MCF 10A (cell line): ENCODE results near the gene ANO2. TPM values are rescaled to one million over a fixed set of nuclear protein-coding genes. Genes with fewer than 3 reads are reported as not detected.

Experiments used
- BruUV-seq: library from RNA; stranded (reverse); fragments of 400-500 nt; replicated peaks from 2 replicates; lab custom pipeline; 2021; lab: Mats Ljungman, UMichigan
- CTCF ChIA-PET: fragments of 300-600 bp; sonication (Branson Sonifier 250); formaldehyde crosslinking; extraction: SDS; loops from one replicate; lab custom pipeline; 2021; ENCODE audit warnings: antibody characterized with exemption, inconsistent platforms; lab: Yijun Ruan, JAX
- POLR2A ChIA-PET: fragments of 300-600, 350-650 bp; sonication (Branson Sonifier 250); formaldehyde crosslinking; extraction: SDS; loops from one replicate; lab custom pipeline; 2020; ENCODE audit warnings: antibody characterized with exemption, inconsistent platforms; lab: Yijun Ruan, JAX
- DNase-seq: peaks from one replicate; pipeline ENCODE4 v3.0.0-alpha.2; 2018; ENCODE audit not compliant: unreplicated experiment
- H3K27ac Mint-ChIP-seq: one replicate; pipeline ENCODE4 v1.8.0; 2022; ENCODE audit warnings: mild to moderate bottlenecking, low read depth, mixed read lengths; ENCODE audit not compliant: unreplicated experiment
- H3K27me3 Mint-ChIP-seq: one replicate; pipeline ENCODE4 v1.8.0; 2022; ENCODE audit warnings: mixed read lengths; ENCODE audit not compliant: insufficient read depth, unreplicated experiment
- H3K36me3 Mint-ChIP-seq: one replicate; pipeline ENCODE4 v1.8.0; 2022; ENCODE audit warnings: mild to moderate bottlenecking, moderate library complexity, mixed read lengths; ENCODE audit not compliant: insufficient read depth, unreplicated experiment
- H3K4me1 Mint-ChIP-seq: one replicate; pipeline ENCODE4 v1.8.0; 2022; ENCODE audit warnings: mixed read lengths; ENCODE audit not compliant: insufficient read depth, unreplicated experiment
- H3K4me3 Mint-ChIP-seq: one replicate; pipeline ENCODE4 v1.8.0; 2022; ENCODE audit warnings: mild to moderate bottlenecking, moderate library complexity, mixed read lengths; ENCODE audit not compliant: unreplicated experiment
- H3K9me3 Mint-ChIP-seq: one replicate; pipeline ENCODE4 v1.8.0; 2022; ENCODE audit warnings: mixed read lengths; ENCODE audit not compliant: unreplicated experiment
- intact Hi-C: fragments of 100-400 bp; cut with micrococcal nuclease; formaldehyde crosslinking; loops from 2 replicates; pipeline ENCODE4 v1.14.1; 2022
- total RNA-seq: library from RNA; stranded (reverse); gene quantifications from 2 replicates; pipeline ENCODE4 v1.2.3, GENCODE V29; 2022
- TF ChIP-seq, protein P1 (sequence below): fragments of 200-600 bp; IDR thresholded peaks from one replicate; pipeline ENCODE4 v1.8.0; 2022; ENCODE audit warnings: antibody characterized with exemption, mild to moderate bottlenecking; ENCODE audit not compliant: unreplicated experiment

The ANO2 gene
- total RNA-seq, 1 experiment from 2014 or later, result not detected

DNA sequence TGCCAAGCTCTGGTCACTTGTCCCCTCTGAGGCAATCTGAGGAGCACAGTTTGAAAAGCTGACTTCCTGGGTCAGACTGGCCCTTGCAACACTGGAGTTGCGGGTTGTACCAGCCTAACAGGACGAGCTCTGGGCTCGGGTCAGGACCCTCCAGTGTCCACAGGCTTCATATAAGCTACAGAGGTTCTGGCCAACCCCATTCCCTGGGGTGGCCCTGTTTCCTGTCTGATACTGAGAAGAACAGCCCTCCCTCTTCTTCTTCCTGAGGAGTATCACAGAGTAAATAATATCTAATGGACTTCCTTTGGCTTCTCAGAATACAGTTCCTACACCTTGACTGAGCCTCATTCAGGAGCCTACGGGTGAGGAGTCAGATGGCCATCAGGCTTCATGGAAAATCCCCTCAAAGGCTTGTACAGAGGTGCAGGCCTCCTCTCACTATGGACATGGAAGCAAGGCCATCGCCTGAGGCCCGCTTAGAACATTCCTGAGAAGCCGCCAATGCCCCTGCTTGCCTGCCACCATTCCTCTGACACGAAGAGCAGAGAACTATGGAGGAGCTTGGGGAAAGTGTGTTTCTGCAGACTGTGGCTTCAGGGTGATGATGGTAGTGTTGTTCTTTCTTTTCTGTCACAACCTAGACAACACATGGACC is 28.5 kb upstream of the ANO2 start:
- H3K36me3 Mint-ChIP-seq, result no peaks in the 10 kb centered on the region
- CTCF ChIA-PET, result interaction anchor here (0.5 to 3.6 kb wide), 8 partner anchors 8 to 65 kb away, joined by 3 to 19 read pairs (median 4); no protein-coding TSS in a partner anchor
- H3K4me1 Mint-ChIP-seq, result no peaks in the 10 kb centered on the region
- TF ChIP-seq, protein P1, sequence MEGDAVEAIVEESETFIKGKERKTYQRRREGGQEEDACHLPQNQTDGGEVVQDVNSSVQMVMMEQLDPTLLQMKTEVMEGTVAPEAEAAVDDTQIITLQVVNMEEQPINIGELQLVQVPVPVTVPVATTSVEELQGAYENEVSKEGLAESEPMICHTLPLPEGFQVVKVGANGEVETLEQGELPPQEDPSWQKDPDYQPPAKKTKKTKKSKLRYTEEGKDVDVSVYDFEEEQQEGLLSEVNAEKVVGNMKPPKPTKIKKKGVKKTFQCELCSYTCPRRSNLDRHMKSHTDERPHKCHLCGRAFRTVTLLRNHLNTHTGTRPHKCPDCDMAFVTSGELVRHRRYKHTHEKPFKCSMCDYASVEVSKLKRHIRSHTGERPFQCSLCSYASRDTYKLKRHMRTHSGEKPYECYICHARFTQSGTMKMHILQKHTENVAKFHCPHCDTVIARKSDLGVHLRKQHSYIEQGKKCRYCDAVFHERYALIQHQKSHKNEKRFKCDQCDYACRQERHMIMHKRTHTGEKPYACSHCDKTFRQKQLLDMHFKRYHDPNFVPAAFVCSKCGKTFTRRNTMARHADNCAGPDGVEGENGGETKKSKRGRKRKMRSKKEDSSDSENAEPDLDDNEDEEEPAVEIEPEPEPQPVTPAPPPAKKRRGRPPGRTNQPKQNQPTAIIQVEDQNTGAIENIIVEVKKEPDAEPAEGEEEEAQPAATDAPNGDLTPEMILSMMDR, result no peak
- H3K27ac Mint-ChIP-seq, result no peak overlapping the region
- no TSS peak for BruUV-seq
- no peaks in the 10 kb centered on the region for H3K9me3 Mint-ChIP-seq
- intact Hi-C loops, result no loop called here
- H3K27me3 Mint-ChIP-seq, result peaks cover 77% of the 10 kb centered on the region
- POLR2A ChIA-PET, result no interaction called here
- DNase-seq, result no peak
- H3K4me3 Mint-ChIP-seq, result no peak overlapping the region

DNA sequence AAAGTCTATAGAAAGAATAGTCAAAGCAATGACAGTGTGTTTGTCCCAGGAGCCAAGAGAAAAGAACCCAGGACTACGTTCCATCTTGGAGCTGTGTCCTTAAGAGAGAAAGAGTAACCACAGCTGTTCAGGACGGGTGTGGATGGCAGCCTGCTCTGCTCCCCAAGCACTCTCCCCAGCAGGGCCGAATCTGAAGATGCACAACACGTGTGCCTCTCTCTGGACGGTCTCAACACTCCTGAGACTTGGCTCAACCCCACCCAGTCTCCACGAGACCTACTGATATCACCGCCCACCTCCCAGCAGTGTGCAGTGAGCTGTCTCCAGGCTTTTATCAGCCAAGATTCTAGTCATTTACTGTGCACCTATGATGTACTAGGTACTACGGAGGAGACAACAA is 27.3 kb upstream of the ANO2 start:
- Mint-ChIP-seq H3K4me1 (no peaks in the 10 kb centered on the region), H3K27ac (no peak overlapping the region), H3K36me3 (no peaks in the 10 kb centered on the region), H3K4me3 (no peak overlapping the region), H3K9me3 (no peaks in the 10 kb centered on the region), H3K27me3 (peaks cover 76% of the 10 kb centered on the region)
- intact Hi-C loops, result no loop called here
- DNase-seq, result no peak
- POLR2A ChIA-PET, result no interaction called here
- TF ChIP-seq, protein P1, result no peak
- BruUV-seq, result no TSS peak
- CTCF ChIA-PET, result interaction anchor here (0.6 to 3.6 kb wide), 2 partner anchors 16 to 66 kb away, joined by 6 to 19 read pairs; no protein-coding TSS in a partner anchor

DNA sequence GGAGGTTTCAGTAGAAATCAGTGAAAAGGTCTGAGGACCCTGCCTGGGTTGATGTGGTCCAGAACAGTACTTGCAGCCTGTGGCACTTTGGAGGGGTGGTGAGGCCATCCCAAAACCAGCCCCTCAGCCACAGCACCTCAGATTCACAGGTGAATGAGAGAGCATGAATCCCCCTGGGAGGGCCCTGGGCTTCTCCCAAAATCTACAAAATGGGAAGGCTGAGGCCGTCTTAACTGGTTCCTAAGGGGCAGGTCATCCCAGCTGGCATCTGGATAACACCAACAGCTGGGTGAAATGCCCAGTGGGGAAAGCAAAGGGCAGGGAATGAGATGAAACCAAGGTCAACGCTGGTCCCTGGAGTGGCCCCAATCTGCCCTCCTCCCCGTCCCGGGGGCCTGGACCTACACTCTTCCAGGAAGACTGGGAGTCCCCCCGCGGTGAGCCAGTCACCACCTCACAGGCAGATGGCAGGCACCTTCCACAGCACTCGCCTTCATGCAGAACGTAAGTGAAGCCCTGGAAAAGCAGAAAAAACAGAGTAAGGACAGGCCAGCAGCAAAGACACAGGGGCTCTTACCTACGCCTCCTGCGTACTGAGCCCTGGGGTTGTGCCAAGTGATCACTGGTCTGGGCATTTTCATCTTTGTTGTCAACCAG is 26.3 kb upstream of the ANO2 start:
- Mint-ChIP-seq H3K27ac (no peak overlapping the region), H3K4me3 (no peak overlapping the region), H3K27me3 (peaks cover 65% of the 10 kb centered on the region), H3K36me3 (no peaks in the 10 kb centered on the region), H3K9me3 (no peaks in the 10 kb centered on the region), H3K4me1 (no peaks in the 10 kb centered on the region)
- no TSS peak for BruUV-seq
- TF ChIP-seq, protein P1, result no peak
- POLR2A ChIA-PET, result no interaction called here
- no peak for DNase-seq
- intact Hi-C loops, result no loop called here
- CTCF ChIA-PET, result interaction anchor here (3.6 kb wide), 1 partner anchor 67 kb away, joined by 19 read pairs; no protein-coding TSS in a partner anchor

DNA sequence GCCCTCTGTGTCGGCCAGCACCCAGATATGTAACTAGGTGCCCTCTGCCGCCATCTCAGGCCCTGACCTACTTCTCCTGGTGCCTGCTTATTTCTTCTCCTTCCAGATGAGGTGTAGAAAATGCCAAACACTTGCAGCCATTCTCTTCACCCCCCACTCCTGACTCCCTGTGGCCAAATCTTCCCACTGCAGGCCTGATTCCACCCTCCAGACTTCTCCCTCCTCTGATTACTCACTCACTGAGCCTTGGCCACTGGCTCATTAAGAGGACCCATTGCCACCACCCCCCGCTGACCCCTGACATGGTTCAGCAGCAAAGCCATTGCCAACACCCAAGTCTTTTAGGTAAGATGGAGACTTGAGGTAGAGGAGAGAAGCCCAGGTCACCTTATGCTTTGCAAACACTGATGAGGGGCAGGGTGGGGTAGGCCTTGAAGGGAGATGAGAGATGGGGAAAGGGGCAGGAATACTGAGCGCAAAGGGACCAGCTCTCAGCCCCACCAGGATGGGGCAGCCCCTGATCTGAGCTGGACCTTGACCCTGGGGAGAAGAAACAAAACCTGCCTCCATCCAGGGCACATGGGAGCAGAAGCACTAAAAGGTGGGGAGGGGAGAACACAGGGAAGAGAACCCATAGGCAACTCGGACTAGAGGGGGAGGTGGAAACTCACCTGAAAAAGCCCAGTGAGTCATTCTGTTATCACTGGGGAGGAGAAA is 25.1 kb upstream of the ANO2 start:
- Mint-ChIP-seq H3K4me1 (no peaks in the 10 kb centered on the region), H3K4me3 (no peak overlapping the region), H3K27me3 (peaks cover 61% of the 10 kb centered on the region), H3K36me3 (no peaks in the 10 kb centered on the region), H3K27ac (no peak overlapping the region), H3K9me3 (no peaks in the 10 kb centered on the region)
- BruUV-seq, result no TSS peak
- ChIA-PET CTCF (interaction anchor here (1.5 to 3.0 kb wide), 2 partner anchors 19 to 69 kb away, joined by 5 to 14 read pairs; no protein-coding TSS in a partner anchor), POLR2A (no interaction called here)
- DNase-seq, result no peak
- intact Hi-C loops, result no loop called here
- TF ChIP-seq, protein P1, result no peak
